Panc1 (cell line): ENCODE results near the gene DENND2A. TPM values are rescaled to one million over a fixed set of nuclear protein-coding genes. Genes with fewer than 3 reads are reported as not detected.

ENCODE experiments used
- ATAC-seq: fragments of 200-7000 bp; cut with Tn5 transposase; 2 replicates; pipeline ENCODE4 v1.9.1; 2020; ENCODE audit warnings: mild to moderate bottlenecking, moderate library complexity
- BruUV-seq: library from RNA; stranded (reverse); fragments of 400-500 nt; replicated peaks from 2 replicates; lab custom pipeline; 2021; lab: Mats Ljungman, UMichigan
- CTCF ChIA-PET: fragments of 300-600 bp; sonication (Branson Sonifier 250); formaldehyde crosslinking; loops from one replicate; lab custom pipeline; 2022; ENCODE audit warnings: antibody characterized with exemption; lab: Charles Lee
- POLR2A ChIA-PET: fragments of 300-600 bp; sonication (Branson Sonifier 250); formaldehyde crosslinking; loops from one replicate; lab custom pipeline; 2022; ENCODE audit warnings: antibody characterized with exemption; lab: Charles Lee
- DNase-seq: peaks from one replicate; pipeline ENCODE4 v3.0.0-alpha.2; 2010; ENCODE audit warnings: low read depth, low spot score
- H3K27ac ChIP-seq: 2 replicates; pipeline ENCODE4 v1.5.1; 2011; ENCODE audit warnings: mild to moderate bottlenecking, low read length, inconsistent platforms
- H3K27me3 ChIP-seq: fragments of 200-500 bp; sonication (Bioruptor generic); 2 replicates; pipeline ENCODE4 v1.6.0; 2014; ENCODE audit warnings: low read length, inconsistent platforms; ENCODE audit not compliant: control insufficient read depth, insufficient read depth
- H3K36me3 ChIP-seq: fragments of 200-500 bp; sonication (Bioruptor generic); 2 replicates; pipeline ENCODE4 v1.5.1; 2014; ENCODE audit warnings: inconsistent platforms, mild to moderate bottlenecking, low read length, moderate library complexity; ENCODE audit not compliant: control insufficient read depth, insufficient read depth
- H3K4me1 ChIP-seq: 2 replicates; pipeline ENCODE4 v1.5.1; 2011; ENCODE audit warnings: inconsistent platforms, mild to moderate bottlenecking, low read length, moderate library complexity; ENCODE audit not compliant: control insufficient read depth, insufficient read depth
- H3K4me3 ChIP-seq, 2 experiments: 2 replicates each; pipeline ENCODE4 v1.5.1; 2011 to 2012; ENCODE audit warnings: low read depth in 2 of 2, low read length in 2 of 2, mild to moderate bottlenecking in 2 of 2, inconsistent platforms in 1 of 2, moderate library complexity in 1 of 2
- H3K9me3 ChIP-seq: fragments of 200-500 bp; sonication (Bioruptor generic); 2 replicates; pipeline ENCODE4 v1.5.1; 2014; ENCODE audit warnings: low read depth, mild to moderate bottlenecking, inconsistent platforms, low read length, moderate library complexity; ENCODE audit not compliant: control insufficient read depth, insufficient read depth
- CTCF ChIP-seq: fragments of 450-650 bp; IDR thresholded peaks from 2 replicates; pipeline ENCODE4 v1.5.1; 2017; ENCODE audit warnings: mild to moderate bottlenecking
- POLR2AphosphoS5 ChIP-seq: IDR thresholded peaks from 2 replicates; pipeline ENCODE4 v1.6.1; 2012; ENCODE audit warnings: mild to moderate bottlenecking, low read depth, low read length, moderate library complexity
- REST ChIP-seq, 2 experiments: IDR thresholded peaks; 2 replicates each; pipeline ENCODE4 v1.6.1; 2011 to 2012; ENCODE audit warnings: low read depth in 2 of 2, control low read depth in 1 of 2, low read length in 1 of 2, mild to moderate bottlenecking in 1 of 2, moderate library complexity in 1 of 2; ENCODE audit not compliant: insufficient read depth in 1 of 2
- SIN3A ChIP-seq: IDR thresholded peaks from 2 replicates; pipeline ENCODE4 v1.6.1; 2012; ENCODE audit warnings: low read depth, mild to moderate bottlenecking, low read length, moderate library complexity, borderline replicate concordance; ENCODE audit not compliant: insufficient read depth
- TCF7L2 ChIP-seq: IDR thresholded peaks from 2 replicates; pipeline ENCODE4 v1.6.1; 2011; ENCODE audit warnings: mild to moderate bottlenecking, low read depth, low read length, inconsistent platforms
- in situ Hi-C: cut with HindIII; loops from 2 replicates; pipeline ENCODE4 v1.10.0; 2016; ENCODE audit warnings: low sequenced_read_pairs, low pct_unique_long_range_greater_than_20kb
- intact Hi-C: fragments of 100-400 bp; cut with micrococcal nuclease; formaldehyde crosslinking; loops from one replicate; pipeline ENCODE4 v1.10.0; 2022; ENCODE audit not compliant: unreplicated experiment
- total RNA-seq: library from RNA; stranded (reverse); gene quantifications from one replicate; pipeline ENCODE4 v1.2.1, GENCODE V29; 2021; ENCODE audit not compliant: unreplicated experiment

DENND2A gene
- total RNA-seq, 1 experiment from 2014 or later: 1.4 TPM

GRCh38 chr7:140654109-140654387 is 13.4 kb upstream of the DENND2A start:
- ChIA-PET CTCF (interaction anchor here (1.2 to 2.3 kb wide), 2 partner anchors 137 to 177 kb away, joined by 4 to 30 read pairs; no protein-coding TSS in a partner anchor), POLR2A (no interaction called here)
- TF ChIP-seq REST (IDR thresholded peaks at IDR 0.05; ENCODE audit: insufficient read depth in 1 of 2, low read depth in 2 of 2, low read length in 1 of 2) (no peak), CTCF (no peak), POLR2AphosphoS5 (no peak), TCF7L2 (no peak), SIN3A (no peak)
- DNase-seq (no peak), ATAC-seq (no peak)
- Histone ChIP-seq H3K4me1 (no peaks in the 10 kb centered on the region), H3K27me3 (no peaks in the 10 kb centered on the region; the same call in 1 of the 2 replicates), H3K36me3 (no peaks in the 10 kb centered on the region), H3K9me3 (no peaks in the 10 kb centered on the region), H3K27ac (no peak overlapping the region), H3K4me3 (no peak overlapping the region)
- no TSS peak for BruUV-seq
- in situ Hi-C loops (no loop called here), intact Hi-C loops (no loop called here)

- in situ Hi-C loops (no loop called here), intact Hi-C loops (loop anchor here (1.0 kb wide), 2 partner anchors 135 to 178 kb away; no protein-coding TSS in a partner anchor)
- ChIA-PET CTCF (interaction anchor here (1.2 to 2.3 kb wide), 2 partner anchors 136 to 177 kb away, joined by 4 to 30 read pairs; no protein-coding TSS in a partner anchor), POLR2A (no interaction called here)
- TF ChIP-seq CTCF (peak; percentile 90), POLR2AphosphoS5 (no peak)
- Histone ChIP-seq H3K4me1 (no peaks in the 10 kb centered on the region), H3K9me3 (no peaks in the 10 kb centered on the region), H3K27ac (no peak overlapping the region), H3K36me3 (no peaks in the 10 kb centered on the region), H3K4me3 (no peak overlapping the region), H3K27me3 (no peaks in the 10 kb centered on the region; the same call in 1 of the 2 replicates)
- BruUV-seq: no TSS peak
- peak; percentile 93 for ATAC-seq
- DNase-seq: peak; percentile 67
Observed at GRCh38 chr7:140653319-140654108, 12.9 kb upstream of the DENND2A start.
